ENCODE measurements around the gene FOXO6.

DNA sequence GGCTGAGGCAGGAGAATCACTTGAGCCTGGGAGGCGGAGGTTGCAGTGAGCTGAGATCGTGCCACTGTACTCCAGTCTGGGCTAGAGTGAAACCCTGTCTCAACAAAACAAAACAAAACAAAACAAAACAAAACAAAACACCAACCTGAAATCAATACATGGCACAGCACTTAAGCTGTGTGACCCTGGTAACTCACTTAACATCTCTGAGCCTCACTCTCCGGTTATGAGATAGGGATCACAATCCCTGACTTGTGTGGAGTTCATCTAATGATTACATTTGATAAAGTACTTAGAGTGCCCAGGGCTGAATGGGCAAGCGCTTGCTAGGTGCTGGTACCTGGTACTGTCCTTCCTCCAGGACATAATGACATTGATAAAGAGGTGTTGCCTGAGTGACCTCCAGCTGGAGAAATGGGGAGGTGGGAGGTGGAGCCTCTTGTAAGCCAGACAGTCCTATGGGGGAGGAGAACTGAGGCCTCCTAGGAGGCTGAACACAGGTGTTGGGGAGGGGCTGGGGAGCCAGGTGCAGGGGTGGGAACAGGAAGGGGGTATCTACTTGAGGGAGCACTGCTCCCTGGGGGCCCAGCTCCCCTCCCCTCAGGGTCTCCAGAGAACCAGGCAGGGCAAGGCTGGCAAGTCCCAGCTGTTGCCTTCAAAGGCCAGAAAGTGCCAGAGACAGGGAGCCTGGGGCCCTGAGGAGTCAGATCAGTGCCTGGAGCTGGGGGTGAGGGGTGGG, 17.9 kb downstream of the FOXO6 start:
- TF ChIP-seq, protein P1, sequence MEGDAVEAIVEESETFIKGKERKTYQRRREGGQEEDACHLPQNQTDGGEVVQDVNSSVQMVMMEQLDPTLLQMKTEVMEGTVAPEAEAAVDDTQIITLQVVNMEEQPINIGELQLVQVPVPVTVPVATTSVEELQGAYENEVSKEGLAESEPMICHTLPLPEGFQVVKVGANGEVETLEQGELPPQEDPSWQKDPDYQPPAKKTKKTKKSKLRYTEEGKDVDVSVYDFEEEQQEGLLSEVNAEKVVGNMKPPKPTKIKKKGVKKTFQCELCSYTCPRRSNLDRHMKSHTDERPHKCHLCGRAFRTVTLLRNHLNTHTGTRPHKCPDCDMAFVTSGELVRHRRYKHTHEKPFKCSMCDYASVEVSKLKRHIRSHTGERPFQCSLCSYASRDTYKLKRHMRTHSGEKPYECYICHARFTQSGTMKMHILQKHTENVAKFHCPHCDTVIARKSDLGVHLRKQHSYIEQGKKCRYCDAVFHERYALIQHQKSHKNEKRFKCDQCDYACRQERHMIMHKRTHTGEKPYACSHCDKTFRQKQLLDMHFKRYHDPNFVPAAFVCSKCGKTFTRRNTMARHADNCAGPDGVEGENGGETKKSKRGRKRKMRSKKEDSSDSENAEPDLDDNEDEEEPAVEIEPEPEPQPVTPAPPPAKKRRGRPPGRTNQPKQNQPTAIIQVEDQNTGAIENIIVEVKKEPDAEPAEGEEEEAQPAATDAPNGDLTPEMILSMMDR (optimal IDR thresholded peaks at IDR 0.05 in 1 of 3, IDR thresholded peaks at IDR 0.05 in 1 of 3, conservative IDR thresholded peaks at IDR 0.05 in 1 of 3; ENCODE audit: extremely low read depth in 1 of 3, insufficient read depth in 2 of 3, low read length in 3 of 3), result no peak
- no peak for TF ChIP-seq EZH2 (IDR thresholded peaks at IDR 0.05; ENCODE audit: low read length)
